HG02870 (cell line): Measurements from ENCODE around the gene BGLAP.

Source experiments
- ATAC-seq: cut with Tn5 transposase; IDR thresholded peaks from one replicate; pipeline ENCODE4 v1.9.1; 2021; ENCODE audit warnings: mild to moderate bottlenecking, moderate library complexity; ENCODE audit not compliant: unreplicated experiment

BGLAP gene

DNA sequence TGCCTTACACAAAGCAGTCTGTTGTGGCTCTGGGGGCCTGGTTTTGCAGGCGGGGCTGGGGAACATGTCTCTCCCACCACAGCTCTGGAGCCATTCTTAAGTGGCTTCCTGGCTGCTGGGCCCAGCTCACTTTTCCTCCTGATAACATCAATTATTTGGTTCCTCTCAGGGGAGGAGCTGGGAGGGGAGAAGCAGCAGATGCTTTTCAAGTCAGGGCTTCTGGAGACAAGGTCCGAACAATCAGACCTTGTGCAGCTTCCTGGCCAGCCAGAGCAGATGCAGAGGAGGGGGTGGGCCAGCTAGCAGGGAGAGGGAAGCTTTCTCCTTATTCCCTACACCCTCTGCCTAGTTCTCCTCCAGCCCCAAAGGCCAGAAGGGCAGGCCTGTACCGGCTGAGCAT lies 9.5 kb downstream of the BGLAP start:
- ATAC-seq = no peak

DNA sequence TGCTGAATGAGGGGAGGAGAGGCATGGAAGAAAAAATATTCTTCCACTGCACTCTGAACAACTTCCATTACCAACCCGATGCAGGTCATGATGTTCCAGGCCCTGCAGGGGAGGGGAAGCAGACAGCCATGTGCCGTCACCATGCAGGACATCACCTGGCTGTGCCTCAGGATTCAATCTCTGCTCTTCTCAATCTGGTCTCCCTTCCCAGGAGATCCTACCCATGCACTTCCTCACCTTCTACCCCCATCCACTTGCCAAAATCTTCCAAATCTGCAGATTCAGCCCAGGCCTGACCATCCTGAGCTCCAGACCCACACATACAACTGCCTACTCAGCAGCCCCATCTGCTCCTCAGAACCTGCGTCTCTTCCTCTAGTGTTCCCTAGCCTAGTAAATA lies 11.7 kb downstream of the BGLAP start:
- no peak for ATAC-seq

DNA sequence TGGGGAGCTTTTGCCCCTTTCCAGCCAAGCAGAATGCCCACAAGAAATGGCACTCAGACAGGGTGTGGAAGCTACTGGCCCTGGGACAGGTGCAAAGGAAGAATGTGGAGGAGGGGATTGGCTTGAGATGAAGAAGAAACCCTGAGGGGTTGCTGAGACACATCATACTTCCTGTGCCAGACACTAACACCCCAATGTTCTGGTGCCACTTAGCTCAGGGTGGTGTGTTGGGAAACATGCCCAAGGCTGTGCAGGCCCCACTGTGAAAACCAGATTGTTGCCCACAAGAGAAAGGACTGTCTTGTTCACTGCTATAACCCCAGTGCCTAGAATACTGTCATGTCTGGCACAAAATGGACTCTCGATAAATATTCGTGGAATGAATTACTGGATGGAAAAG lies 15.7 kb downstream of the BGLAP start:
- ATAC-seq = no peak

DNA sequence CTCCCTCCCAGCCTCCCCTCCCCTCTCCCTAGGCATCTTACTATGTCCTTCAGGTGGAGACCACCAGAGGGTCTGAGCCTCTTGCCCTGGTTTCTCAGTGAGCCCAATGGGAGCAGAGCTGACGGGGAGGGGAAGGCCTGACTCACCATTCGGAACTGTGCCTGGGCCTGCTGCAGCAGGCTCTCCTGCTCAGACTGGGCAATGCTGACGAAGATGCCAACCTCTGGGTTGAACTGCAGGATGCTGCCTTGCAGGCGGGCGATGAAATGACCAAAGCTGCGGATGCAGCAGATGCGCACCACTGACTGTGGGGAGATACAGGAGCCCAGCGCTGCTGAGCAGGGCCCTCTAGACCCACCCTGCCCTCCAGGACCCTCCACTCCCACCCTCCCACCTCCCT lies 16.9 kb downstream of the BGLAP start:
- no peak for ATAC-seq

DNA sequence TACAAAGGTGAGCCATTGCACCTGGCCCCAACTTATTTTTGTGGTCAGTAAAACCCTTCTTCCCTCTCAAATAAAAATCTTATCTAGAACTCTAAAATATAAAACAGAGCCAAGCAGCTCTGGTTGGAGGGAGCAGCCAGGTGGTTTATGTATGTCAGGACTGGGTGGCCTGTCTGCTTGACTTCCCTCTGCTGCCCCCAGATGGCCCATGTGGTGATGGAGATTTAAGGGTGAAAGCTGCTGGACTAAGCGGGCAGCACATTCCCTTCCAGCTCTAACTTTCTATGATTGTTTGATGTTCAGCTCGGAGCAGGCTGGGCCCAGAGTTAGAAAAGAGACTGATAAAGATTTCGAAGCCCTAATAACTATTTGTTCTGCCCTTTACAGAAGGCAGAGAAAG lies 17.8 kb downstream of the BGLAP start:
- no peak for ATAC-seq

DNA sequence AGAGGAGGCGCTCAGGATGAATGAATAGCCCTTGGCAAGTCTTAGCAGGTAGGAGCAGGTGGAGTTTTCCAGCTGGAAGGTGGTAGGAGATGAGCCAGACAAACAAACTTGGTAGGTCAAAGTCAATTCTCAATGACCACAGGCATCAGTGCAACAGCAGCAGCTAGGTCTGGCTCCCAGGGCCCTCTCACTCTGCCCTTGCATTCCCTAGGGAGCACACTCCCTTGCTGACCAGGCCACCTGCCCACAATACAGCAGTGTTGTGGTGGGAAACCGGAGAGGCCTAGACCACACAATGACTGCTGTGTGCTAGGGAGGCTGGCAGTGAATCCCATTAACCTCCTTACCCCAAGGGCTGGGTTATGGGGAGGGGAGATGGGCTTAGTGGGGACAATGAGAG lies 18.9 kb downstream of the BGLAP start:
- ATAC-seq = no peak

DNA sequence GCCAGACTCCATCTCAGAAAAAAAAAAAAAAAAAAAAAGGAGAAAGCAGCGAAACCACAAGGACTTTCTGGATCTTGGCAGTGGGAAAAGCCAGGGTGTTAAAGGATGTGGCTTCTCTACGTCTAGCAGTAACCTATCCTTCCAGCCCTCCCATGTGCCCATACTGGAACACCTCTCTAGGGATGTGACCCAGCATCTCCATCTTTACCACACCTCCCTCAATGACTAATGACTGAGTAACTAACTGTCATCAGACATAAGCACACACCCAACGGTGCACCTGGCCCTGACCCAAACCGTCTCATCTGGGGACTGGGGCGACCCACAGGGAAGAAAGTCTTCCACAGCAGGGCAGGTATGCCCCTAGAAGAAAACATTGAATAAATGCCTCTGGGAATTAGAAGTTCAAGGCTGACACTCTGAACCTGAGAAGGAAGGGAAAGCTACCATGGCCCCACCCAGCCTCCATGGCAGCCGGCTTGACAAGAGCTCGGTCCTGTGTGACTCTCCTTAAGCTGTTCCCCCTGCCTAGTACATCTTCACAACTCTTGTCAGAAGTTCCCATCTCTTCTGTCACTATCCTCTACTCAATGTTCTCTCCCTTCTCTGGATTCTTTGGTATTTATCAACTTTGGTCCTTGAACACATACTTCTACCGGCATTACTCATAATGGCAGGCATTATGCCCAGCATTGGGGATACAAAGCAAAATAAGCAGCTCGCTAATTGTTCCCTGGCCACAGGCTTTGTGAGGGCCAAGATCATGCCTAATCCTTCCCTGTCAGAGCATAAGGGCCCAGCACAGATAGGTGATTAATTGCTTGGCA lies 20.7 kb downstream of the BGLAP start:
- ATAC-seq = no peak

DNA sequence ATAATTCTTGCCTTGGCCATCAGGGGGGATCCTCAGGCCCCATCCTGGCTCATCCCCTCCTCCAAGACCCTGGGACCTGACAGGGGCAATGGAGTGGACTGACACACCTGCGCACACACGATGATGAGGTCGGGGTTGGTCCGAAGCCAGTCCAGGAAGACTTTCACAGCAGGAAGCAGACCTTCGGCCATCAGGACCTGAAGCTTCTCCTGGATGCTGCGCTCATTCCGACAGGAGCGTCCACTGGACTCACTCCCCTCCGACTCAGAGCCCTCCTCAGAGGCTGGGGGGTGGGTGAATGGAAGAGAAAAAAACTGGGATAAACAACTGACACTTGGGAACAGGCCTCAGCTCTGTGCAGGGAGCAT lies 21.3 kb downstream of the BGLAP start:
- ATAC-seq = no peak

DNA sequence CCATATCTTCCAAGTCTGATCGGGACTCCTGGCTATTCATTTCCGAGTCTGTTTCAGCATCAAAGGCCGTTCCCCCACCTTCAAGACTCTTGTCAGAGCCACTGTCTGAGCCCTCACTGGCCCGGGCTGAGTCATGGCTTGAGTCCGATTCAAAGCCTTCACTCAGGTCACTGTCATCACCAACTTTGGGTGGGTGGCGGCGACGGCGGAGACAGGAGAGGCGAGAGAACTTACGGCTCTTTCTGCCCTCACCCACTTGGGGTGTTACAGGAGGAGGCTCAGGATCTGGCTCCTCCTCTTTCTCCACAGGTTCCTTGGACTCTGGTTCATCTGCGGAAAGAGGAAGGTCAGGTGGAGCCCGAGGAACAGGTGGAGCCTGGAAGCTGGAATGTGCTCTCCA lies 24.1 kb downstream of the BGLAP start:
- ATAC-seq = no peak

DNA sequence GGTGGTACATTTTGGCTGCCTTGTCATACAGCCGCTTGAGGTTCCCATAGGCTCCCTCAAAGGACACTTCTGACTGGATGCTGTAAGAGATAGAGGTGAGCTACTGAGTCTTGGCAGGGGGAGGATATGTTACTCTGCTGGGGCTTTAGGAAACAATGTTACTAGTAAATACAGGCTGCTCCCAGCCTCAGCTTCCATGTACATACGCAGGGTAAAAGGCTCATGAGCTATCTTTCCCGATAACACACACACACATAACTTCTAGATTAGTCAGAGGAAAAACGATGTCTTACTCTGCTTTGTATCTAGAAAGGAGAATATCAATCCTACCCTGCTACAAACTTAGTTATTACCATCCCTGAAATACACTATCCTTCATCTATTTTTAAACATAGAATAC lies 26.4 kb downstream of the BGLAP start:
- ATAC-seq = no peak

DNA sequence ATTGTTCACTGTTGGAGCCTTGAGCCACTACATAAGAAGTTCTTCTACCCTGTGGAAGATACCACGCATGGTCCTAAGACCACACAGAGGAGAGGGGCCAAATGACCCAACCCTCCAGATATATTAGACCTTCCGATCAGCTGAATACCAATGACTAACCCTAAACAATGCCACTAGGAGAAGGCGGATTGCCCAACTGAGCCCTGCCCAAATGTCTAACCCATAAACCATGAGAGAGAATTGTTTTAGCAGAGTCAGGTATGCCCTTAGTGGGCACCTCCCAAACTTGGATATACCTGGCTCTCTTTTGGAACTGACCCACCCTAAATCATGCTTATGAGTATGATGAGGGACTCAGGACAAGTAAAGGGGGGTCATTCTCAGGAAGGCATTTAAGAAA lies 28.3 kb downstream of the BGLAP start:
- ATAC-seq = no peak

DNA sequence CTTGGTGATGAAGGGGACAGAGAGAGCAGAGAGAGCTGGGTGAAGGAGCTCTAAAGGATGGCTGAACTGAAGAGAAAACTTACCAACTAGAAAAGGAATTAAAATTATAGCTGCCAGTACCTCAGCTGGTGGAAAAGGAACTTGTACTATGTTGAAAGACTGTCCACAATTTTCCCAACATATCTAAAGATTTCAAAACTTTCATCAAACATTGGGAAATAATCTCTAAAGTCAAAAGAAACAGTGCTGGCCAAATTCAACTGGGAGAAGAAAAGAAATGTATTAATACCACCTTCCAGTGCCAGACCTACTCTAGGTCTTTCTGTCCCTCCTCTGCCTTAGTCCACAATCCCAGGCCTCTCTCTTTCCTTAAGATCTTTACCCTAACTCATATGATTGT lies 34.5 kb downstream of the BGLAP start:
- ATAC-seq = no peak

DNA sequence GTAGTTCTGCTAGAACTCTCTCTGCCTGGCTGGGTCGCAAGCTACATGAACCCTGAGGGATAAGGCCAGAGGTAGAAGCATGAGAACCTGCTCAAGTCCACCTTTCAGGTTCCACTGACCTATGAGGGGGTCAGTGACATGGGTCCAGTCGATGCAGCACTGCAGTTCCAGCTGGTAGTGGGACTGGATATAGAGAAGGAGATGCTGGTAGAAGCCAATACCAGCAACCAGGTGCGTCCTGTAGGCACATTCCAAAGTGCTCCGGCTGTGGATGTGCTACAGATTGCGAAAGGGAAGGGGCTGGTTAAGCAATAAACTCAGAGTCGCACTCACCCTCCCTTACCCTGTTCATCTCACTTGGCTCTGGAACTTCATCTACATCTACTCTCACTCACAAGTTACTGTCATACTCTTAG lies 35.0 kb downstream of the BGLAP start:
- no peak for ATAC-seq

DNA sequence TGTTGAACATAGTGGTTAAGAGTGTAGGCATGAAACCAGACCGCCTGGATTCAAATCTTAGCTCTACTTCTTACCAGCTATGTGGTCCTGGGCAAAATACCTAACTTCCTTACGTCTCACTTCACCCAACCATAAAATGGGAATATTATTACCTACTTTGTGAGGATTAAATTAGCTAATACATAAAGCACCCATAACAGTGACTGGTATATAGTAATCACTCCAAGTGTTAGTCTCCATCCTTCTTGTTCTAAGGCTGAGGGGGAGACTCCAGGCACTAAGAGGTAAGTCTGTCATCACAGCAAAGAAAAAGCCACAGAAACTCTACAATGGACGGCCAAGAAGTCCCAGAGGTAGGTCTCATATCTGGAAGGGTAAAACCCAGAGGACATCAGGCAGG lies 37.9 kb downstream of the BGLAP start:
- ATAC-seq = no peak

DNA sequence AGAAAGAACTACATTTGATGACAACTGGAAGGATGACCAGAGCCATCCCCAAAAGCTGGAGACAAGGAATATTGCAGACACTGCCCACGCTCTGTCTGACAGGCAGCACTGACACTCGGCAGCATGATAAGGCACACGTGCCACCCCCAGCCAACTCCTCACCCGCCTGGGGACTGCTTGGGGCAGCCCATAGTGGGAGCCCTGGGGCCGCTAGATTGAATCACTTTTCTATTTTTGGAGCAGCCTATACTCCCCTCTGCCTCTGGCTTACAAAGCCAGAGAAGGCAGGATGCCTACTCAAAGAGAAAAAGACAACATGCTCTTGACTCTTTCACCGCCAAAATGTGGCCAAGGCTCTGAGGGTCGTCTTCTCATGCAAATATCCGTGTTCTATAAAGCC lies 39.3 kb downstream of the BGLAP start:
- ATAC-seq = no peak

DNA sequence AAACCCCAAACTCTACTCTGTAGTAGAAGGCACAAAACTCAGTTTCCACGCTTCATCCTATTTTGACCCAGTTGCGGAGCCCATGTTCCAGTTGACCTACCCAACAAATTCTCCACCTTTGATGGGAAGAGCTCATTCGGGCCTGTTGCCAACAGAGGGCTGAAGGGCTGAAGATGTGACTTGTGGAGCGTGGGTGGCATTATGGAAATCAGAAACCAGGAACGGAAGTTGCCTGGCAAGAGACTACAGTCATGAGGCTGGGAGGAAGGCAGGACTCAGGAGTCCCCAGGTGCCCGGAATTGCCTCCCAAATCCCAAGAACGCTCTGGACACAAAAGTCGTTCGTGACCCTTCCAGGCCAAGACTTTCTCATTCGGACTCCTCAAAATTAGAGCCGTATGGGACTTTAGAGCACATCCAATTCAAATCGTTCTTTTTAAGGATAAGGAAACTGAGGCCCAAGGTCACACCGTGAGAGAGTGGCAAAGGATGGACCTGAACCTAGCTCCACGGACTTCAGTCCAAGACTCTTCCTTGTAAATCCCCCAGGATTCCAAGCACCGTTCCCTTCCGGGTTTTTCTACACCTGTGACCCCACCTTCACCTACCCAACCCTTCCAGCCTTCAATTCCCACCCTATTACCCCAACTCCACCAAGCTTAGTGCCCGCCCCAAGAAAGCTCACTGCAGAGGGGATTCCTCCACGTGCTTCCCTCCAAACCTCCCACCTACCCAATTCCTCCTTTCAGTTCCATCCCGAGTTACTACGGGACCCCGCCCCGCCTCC lies 39.9 kb downstream of the BGLAP start:
- no peak for ATAC-seq

DNA sequence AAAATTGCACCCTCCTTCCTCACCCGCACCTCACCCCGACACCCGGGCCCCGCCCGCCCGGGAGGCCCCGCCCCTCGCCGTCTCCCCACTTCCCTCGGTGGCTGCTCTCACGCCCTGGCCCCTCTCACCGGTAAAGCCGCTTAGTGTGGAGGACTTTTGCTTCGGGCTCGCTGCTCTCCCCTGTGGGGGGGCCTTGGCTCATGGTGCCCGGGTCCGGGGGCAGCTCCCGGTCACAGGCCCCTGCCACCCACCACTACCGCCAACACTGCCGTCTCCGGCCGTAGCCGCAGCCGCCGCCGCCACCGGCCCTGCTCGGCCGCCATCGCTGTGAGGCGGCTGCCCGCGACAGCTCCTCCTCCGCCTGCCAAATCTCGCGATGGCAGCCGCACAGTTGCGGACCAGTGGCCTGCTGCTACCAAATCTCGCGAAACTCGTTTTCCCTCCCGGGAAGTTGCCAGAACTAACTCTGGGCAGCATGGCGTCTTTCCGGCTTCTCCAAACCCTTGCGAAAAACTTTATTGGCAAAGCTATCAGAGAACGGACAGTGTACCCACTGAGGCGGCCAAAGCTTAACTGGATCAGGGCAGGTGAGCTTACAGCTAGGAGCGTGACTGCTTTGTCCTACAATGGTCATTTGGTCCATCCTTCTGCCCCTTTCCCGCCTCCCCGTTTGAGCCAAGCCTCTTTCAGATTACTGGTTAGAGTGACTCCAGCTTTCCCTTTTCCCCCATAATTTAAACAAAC lies 40.7 kb downstream of the BGLAP start, which contains the start of gene SMG5:
Gene SMG5 (minus strand): TSS at position 347 of the 744 bp plus-strand sequence. CDS start 145 bp downstream, at position 202.
- ATAC-seq = peak; percentile 73

DNA sequence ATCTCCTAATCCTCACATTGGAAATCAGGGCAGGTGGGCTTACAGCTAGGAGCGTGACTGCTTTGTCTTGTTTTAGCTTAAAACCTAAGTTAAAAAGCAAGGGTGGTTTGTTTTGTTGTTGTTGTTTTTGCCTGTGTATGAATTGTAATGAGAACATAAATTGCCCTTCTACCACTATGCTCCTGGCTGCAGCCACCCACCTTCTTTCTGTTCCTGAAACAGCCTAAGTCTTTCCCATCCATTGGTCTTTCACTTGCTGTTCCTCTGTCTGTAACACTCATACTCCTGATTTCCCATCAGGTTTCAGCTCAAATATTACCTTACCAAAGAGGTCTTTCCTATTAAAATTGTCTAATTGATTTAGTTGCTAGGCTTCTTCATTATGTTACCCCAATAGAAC lies 41.5 kb downstream of the BGLAP start:
- no peak for ATAC-seq

DNA sequence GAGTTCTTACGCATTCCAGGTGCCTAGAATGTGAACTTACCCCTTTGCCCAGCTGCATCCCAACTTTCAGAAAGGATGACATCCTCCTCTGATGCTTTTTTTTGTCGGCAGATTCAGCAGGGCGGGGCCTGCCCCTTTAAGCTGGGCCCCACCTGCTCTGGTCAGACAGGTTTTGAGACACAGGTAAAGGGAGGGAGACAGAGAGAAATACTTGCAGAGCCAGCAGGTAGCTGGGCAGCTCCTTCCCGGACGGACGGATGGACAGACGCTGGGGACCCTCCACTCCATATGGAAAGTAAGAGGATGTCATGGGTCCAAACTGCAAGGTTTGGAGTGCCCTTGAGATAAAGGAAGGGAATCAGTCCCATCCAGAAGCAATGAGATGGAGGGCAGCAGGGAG lies 42.1 kb downstream of the BGLAP start, which contains the start of gene TMEM79:
Gene TMEM79 (plus strand): TSS at position 214 of the 400 bp plus-strand sequence. CDS start 902 bp downstream, outside the sequence.
- no peak for ATAC-seq

DNA sequence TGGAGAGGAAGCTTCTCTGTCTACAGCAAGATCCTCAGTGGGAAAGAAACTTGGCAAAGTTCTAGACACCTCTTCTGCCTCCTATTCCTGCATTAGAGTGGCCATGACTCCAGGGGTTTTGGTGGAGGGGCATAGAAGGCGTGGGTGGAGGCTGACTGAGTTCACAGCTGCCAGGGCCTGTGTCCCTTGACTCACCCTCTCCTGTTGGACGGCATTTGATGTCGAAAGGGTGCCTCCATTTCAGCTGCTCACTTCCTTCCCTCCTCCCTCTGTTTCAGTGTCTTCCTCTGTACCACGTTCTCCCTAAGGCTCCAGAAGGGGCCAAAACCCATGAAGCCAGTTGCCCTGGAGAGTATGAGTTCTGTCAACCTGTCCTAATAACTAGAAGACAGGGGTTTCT lies 42.8 kb downstream of the BGLAP start:
- no peak for ATAC-seq

DNA sequence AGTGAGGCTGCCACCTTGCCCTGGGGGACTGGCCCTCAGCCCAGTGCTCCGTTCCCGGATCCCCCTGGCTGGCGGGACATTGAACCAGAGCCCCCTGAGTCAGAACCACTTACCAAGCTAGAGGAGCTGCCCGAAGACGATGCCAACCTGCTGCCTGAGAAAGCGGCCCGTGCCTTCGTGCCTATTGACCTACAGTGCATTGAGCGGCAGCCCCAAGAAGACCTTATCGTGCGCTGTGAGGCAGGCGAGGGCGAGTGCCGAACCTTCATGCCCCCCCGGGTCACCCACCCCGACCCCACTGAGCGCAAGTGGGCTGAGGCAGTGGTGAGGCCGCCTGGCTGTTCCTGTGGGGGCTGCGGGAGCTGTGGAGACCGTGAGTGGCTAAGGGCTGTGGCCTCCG lies 43.5 kb downstream of the BGLAP start:
- no peak for ATAC-seq
